Neural progenitor cell (in vitro differentiated cells): ENCODE results near the gene DTNB. TPM values are rescaled to one million over a fixed set of nuclear protein-coding genes. Genes with fewer than 3 reads are reported as not detected.

Source experiments
- DNase-seq: peaks from one replicate; pipeline ENCODE4 v3.0.0-alpha.2; 2016; ENCODE audit warnings: low spot score
- H2AFZ ChIP-seq: fragments of 200-600 bp; sonication (generic); replicated peaks from 2 replicates; pipeline ENCODE4 v1.6.1; 2016; ENCODE audit warnings: antibody characterized with exemption
- H3F3A ChIP-seq: fragments of 200-600 bp; sonication (generic); 2 replicates; pipeline ENCODE4 v1.6.1; 2016; ENCODE audit warnings: antibody characterized with exemption, low read depth
- H3K27ac ChIP-seq: fragments of 200-600 bp; sonication (generic); 2 replicates; pipeline ENCODE4 v1.5.1; 2016; ENCODE audit warnings: mild to moderate bottlenecking
- H3K27me3 ChIP-seq: fragments of 200-600 bp; sonication (generic); 2 replicates; pipeline ENCODE4 v1.6.1; 2016; ENCODE audit warnings: mild to moderate bottlenecking, moderate library complexity
- H3K36me3 ChIP-seq: fragments of 200-600 bp; sonication (generic); 2 replicates; pipeline ENCODE4 v1.5.1; 2016
- H3K4me1 ChIP-seq: fragments of 200-600 bp; sonication (generic); 2 replicates; pipeline ENCODE4 v1.6.1; 2016; ENCODE audit warnings: mixed run types
- H3K4me2 ChIP-seq: fragments of 200-600 bp; sonication (generic); 2 replicates; pipeline ENCODE4 v1.6.1; 2016
- H3K4me3 ChIP-seq: fragments of 200-600 bp; sonication (generic); 2 replicates; pipeline ENCODE4 v1.5.1; 2016
- H3K79me2 ChIP-seq: fragments of 200-600 bp; sonication (generic); 2 replicates; pipeline ENCODE4 v1.6.1; 2016; ENCODE audit warnings: low read depth
- H3K9ac ChIP-seq: fragments of 200-600 bp; sonication (generic); 2 replicates; pipeline ENCODE4 v1.6.1; 2016
- H3K9me3 ChIP-seq: fragments of 200-600 bp; sonication (generic); 2 replicates; pipeline ENCODE4 v1.5.1; 2016; ENCODE audit warnings: low read depth
- H4K20me1 ChIP-seq: fragments of 200-600 bp; sonication (generic); 2 replicates; pipeline ENCODE4 v1.6.1; 2016; ENCODE audit warnings: low read depth
- H3K27ac Mint-ChIP-seq: 3 replicates; pipeline ENCODE4 v1.8.0; 2021; ENCODE audit warnings: mixed read lengths
- H3K27me3 Mint-ChIP-seq: 2 replicates; pipeline ENCODE4 v1.8.0; 2022; ENCODE audit warnings: low read depth, mild to moderate bottlenecking, inconsistent platforms, moderate library complexity, mixed read lengths; ENCODE audit not compliant: insufficient read depth
- H3K36me3 Mint-ChIP-seq: 3 replicates; pipeline ENCODE4 v1.8.0; 2021; ENCODE audit warnings: mixed read lengths
- H3K4me1 Mint-ChIP-seq: 3 replicates; pipeline ENCODE4 v1.8.0; 2021; ENCODE audit warnings: mixed read lengths
- H3K4me3 Mint-ChIP-seq: 3 replicates; pipeline ENCODE4 v1.8.0; 2021; ENCODE audit warnings: mild to moderate bottlenecking, moderate library complexity, mixed read lengths
- H3K9me3 Mint-ChIP-seq: 3 replicates; pipeline ENCODE4 v1.8.0; 2020; ENCODE audit warnings: mixed read lengths
- EZH2 ChIP-seq: fragments of 200-600 bp; sonication (generic); IDR thresholded peaks from 2 replicates; pipeline ENCODE4 v1.6.1; 2017; ENCODE audit warnings: antibody characterized with exemption, mild to moderate bottlenecking, moderate library complexity
- EZH2phosphoT487 ChIP-seq: fragments of 200-600 bp; sonication (generic); IDR thresholded peaks from 2 replicates; pipeline ENCODE4 v1.6.1; 2017; ENCODE audit warnings: antibody characterized with exemption
- total RNA-seq: library from RNA; depleted of rRNA; stranded (reverse); fragments of >200 nt; gene quantifications from 2 replicates; pipeline ENCODE4 v1.2.3, GENCODE V29; 2015; ENCODE audit warnings: low replicate concordance
- TF ChIP-seq, protein P1 (sequence below): fragments of 200-600 bp; sonication (generic); IDR thresholded peaks from 2 replicates; pipeline ENCODE4 v1.5.1; 2017; ENCODE audit warnings: antibody characterized with exemption, mild to moderate bottlenecking

Gene DTNB
- total RNA-seq, 1 donor from 2014 or later, result 27.1 TPM

DNA sequence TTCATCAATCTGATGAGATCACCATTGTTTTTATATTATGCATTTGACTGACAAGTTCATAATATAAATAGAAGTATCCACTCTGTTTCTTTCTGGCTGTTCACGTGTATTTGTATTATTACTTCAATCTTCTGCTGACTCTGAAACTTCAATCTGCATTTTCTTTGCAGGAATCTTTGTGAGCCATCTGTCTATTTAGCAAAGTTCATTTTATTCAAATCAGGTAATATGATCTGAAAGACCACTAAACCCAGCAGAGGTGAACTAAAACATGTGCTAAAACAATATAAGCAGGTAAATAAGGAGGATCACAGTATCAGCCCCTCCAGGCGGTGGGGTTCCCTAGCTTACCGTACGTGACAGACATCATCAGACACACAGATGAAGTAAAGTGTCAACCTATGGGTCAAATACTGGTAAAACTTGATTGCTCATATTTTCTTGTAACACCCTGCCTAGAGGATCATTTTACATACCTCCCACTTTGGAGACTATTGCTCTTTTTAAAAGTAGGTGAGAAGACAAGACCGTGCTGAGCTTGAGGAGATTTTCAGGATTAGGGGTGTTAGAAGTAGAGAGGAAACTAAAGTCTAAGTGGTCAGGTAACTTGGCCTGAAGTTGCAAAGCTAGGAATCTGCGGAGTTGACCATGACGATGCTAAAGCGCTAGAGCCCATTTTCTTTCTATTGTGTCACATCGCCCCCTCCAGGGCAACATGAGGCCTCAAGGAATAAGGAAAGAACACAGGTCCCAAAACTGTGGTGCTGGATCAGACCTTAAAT is 9.0 kb downstream of the DTNB start:
- Mint-ChIP-seq H3K27ac (no peak overlapping the region), H3K4me1 (peaks cover 15% of the 10 kb centered on the region), H3K27me3 (no peaks in the 10 kb centered on the region), H3K9me3 (no peaks in the 10 kb centered on the region), H3K4me3 (peak overlapping the region; percentile 36), H3K36me3 (peaks cover 3% of the 10 kb centered on the region)
- Histone ChIP-seq H3K9me3 (no peaks in the 10 kb centered on the region), H4K20me1 (peaks cover 65% of the 10 kb centered on the region), H3K4me2 (no peak overlapping the region), H3K4me3 (no peak overlapping the region), H3F3A (no peaks in the 10 kb centered on the region), H2AFZ (no peak overlapping the region), H3K79me2 (peaks cover 80% of the 10 kb centered on the region), H3K36me3 (no peaks in the 10 kb centered on the region), H3K27me3 (no peaks in the 10 kb centered on the region), H3K4me1 (peaks cover 11% of the 10 kb centered on the region), H3K9ac (no peak overlapping the region), H3K27ac (no peak overlapping the region)
- TF ChIP-seq EZH2 (no peak), EZH2phosphoT487 (no peak)
- TF ChIP-seq, protein P1, sequence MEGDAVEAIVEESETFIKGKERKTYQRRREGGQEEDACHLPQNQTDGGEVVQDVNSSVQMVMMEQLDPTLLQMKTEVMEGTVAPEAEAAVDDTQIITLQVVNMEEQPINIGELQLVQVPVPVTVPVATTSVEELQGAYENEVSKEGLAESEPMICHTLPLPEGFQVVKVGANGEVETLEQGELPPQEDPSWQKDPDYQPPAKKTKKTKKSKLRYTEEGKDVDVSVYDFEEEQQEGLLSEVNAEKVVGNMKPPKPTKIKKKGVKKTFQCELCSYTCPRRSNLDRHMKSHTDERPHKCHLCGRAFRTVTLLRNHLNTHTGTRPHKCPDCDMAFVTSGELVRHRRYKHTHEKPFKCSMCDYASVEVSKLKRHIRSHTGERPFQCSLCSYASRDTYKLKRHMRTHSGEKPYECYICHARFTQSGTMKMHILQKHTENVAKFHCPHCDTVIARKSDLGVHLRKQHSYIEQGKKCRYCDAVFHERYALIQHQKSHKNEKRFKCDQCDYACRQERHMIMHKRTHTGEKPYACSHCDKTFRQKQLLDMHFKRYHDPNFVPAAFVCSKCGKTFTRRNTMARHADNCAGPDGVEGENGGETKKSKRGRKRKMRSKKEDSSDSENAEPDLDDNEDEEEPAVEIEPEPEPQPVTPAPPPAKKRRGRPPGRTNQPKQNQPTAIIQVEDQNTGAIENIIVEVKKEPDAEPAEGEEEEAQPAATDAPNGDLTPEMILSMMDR, result peak; percentile 85
- DNase-seq, result peak; percentile 79

DNA sequence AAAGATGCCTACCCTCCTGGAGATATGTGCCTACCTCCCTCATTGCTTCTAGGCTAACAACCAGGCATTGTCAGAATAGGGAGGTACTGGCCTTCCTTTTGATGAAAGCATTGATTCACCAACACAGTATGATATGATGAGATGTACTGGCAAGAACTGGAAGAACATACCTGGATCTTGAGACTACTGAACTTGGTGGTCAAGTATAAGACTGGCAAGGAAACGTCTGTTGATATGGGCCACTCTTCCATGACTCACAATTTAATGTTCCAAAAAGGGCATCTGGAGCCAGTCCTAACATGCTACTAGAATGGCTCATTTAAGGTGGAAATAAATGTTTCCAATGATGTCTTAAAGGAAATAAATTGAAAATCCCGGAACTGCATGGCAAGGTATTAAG is 18.1 kb downstream of the DTNB start:
- Mint-ChIP-seq H3K4me1 (no peaks in the 10 kb centered on the region), H3K4me3 (no peak overlapping the region), H3K36me3 (peaks cover 3% of the 10 kb centered on the region), H3K27ac (no peak overlapping the region), H3K27me3 (no peaks in the 10 kb centered on the region), H3K9me3 (peaks cover 2% of the 10 kb centered on the region)
- H3K4me1 ChIP-seq, result no peaks in the 10 kb centered on the region
- H3K36me3 ChIP-seq, result no peaks in the 10 kb centered on the region
- no peak overlapping the region for H2AFZ ChIP-seq
- H3K4me2 ChIP-seq, result no peak overlapping the region
- H3F3A ChIP-seq, result no peaks in the 10 kb centered on the region
- DNase-seq, result no peak
- H3K9me3 ChIP-seq, result no peaks in the 10 kb centered on the region
- peaks cover 21% of the 10 kb centered on the region for H4K20me1 ChIP-seq
- H3K27me3 ChIP-seq, result no peaks in the 10 kb centered on the region
- no peak overlapping the region for H3K27ac ChIP-seq
- no peak overlapping the region for H3K4me3 ChIP-seq
- TF ChIP-seq EZH2phosphoT487 (no peak), EZH2 (no peak)
- TF ChIP-seq, protein P1, result no peak
- H3K9ac ChIP-seq, result no peak overlapping the region
- peaks cover 67% of the 10 kb centered on the region for H3K79me2 ChIP-seq

DNA sequence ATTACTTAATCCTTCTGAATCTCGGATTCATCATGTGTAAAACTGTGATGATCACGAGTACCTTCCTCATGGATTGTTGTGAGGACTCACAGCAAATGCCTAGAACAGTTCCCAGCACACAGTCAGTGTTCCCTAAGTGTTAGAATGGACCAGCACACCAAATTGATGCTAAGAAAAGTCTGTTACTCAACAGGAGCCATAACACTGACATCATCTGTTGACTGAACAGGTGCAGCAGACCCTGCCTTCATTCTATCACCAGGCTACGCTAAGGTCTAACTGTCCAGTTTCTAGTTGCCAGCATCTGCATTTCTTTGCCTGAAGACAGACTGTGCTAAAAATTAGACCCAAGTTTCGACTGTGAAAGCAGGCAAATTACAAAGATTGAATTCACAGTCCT is 18.6 kb downstream of the DTNB start:
- peaks cover 8% of the 10 kb centered on the region for H3K36me3 Mint-ChIP-seq
- H3K4me1 ChIP-seq, result no peaks in the 10 kb centered on the region
- no peaks in the 10 kb centered on the region for H3K9me3 ChIP-seq
- TF ChIP-seq EZH2phosphoT487, result no peak
- TF ChIP-seq, protein P1, result no peak
- TF ChIP-seq EZH2, result no peak
- no peaks in the 10 kb centered on the region for H3K27me3 ChIP-seq
- H3F3A ChIP-seq, result no peaks in the 10 kb centered on the region
- no peak for DNase-seq
- no peak overlapping the region for H3K9ac ChIP-seq
- peaks cover 18% of the 10 kb centered on the region for H4K20me1 ChIP-seq
- H3K4me3 Mint-ChIP-seq, result no peak overlapping the region
- H3K27ac ChIP-seq, result no peak overlapping the region
- H2AFZ ChIP-seq, result no peak overlapping the region
- no peaks in the 10 kb centered on the region for H3K4me1 Mint-ChIP-seq
- H3K4me3 ChIP-seq, result no peak overlapping the region
- no peak overlapping the region for H3K27ac Mint-ChIP-seq
- H3K27me3 Mint-ChIP-seq, result no peaks in the 10 kb centered on the region
- no peaks in the 10 kb centered on the region for H3K36me3 ChIP-seq
- H3K9me3 Mint-ChIP-seq, result peaks cover 2% of the 10 kb centered on the region
- no peak overlapping the region for H3K4me2 ChIP-seq
- peaks cover 62% of the 10 kb centered on the region for H3K79me2 ChIP-seq
